Heart right ventricle (tissue), 16 donors: ENCODE results near the gene PARP14. TPM values are rescaled to one million over a fixed set of nuclear protein-coding genes. Genes with fewer than 3 reads are reported as not detected.
A peak's percentile ranks its signal among the peaks of the same experiment; 100 is the strongest.
"Not testable (repeated sequence)": the region's sequence is repeated elsewhere in the genome, so short reads cannot be mapped to it uniquely, and the experiment has no call there.

Experiments
- ATAC-seq, 8 donors: fragments of 200-7000 bp; cut with Tn5 transposase; one replicate each; pipeline ENCODE4 v1.9.1; 2020; ENCODE audit warnings: mild to moderate bottlenecking in 8 of 8, moderate library complexity in 8 of 8, moderate number of reproducible peaks in 1 of 8
- DNase-seq, 2 donors: peaks; one replicate each; pipeline ENCODE4 v3.0.0-alpha.2; 2020
- H3K27ac ChIP-seq, 10 donors: fragments of 200-600 bp; sonication (generic) in 2 of 10; one replicate each; pipeline versions ENCODE4 v1.5.0 to v1.8.0; 2020 to 2022; ENCODE audit warnings: mild to moderate bottlenecking in 3 of 10
- H3K27me3 ChIP-seq, 7 donors: fragments of 200-600 bp; one replicate each; pipeline ENCODE4 v1.8.0; 2021 to 2022; ENCODE audit warnings: mild to moderate bottlenecking in 2 of 7
- H3K36me3 ChIP-seq, 9 donors: fragments of 200-600 bp; sonication (generic) in 1 of 9; one replicate each; pipeline versions ENCODE4 v1.5.0 to v1.8.0; 2020 to 2022; ENCODE audit warnings: mild to moderate bottlenecking in 2 of 9
- H3K4me1 ChIP-seq, 9 donors: fragments of 200-600 bp; sonication (generic) in 1 of 9; one replicate each; pipeline versions ENCODE4 v1.5.0 to v1.8.0; 2020 to 2022; ENCODE audit warnings: mild to moderate bottlenecking in 4 of 9
- H3K4me3 ChIP-seq, 10 donors: fragments of 200-600 bp; sonication (generic) in 2 of 10; one replicate each; pipeline versions ENCODE4 v1.5.0 to v1.8.0; 2020 to 2022; ENCODE audit warnings: mild to moderate bottlenecking in 7 of 10, moderate library complexity in 2 of 10
- H3K9me3 ChIP-seq, 11 donors: fragments of 200-600 bp in 10 of 11; sonication (generic) in 2 of 11; one replicate each; pipeline versions ENCODE4 v1.5.0 to v1.8.0; 2013 to 2022; ENCODE audit warnings: mild to moderate bottlenecking in 2 of 11, control low read depth in 1 of 11, moderate library complexity in 1 of 11
- WGBS, 2 donors: extraction: QIAGEN DNeasy Blood & Tissue Kit; methylation state at CpG; one replicate each; pipeline ENCODE4 v1.1.7; 2013; ENCODE audit warnings: inconsistent platforms in 1 of 2; 5-methylcytosine and 5-hydroxymethylcytosine counted together
- intact Hi-C, 10 donors: fragments of 100-400 bp; cut with DNase I; formaldehyde crosslinking; loops; one replicate each; pipeline versions ENCODE4 v1.11.1 to v1.14.2; 2022
- polyA plus RNA-seq, 2 donors: library from polyadenylated mRNA; stranded (reverse); fragments of 200-250 nt; gene quantifications; one replicate each; pipeline ENCODE4 v1.2.3, GENCODE V29; 2013
- total RNA-seq, 10 donors: library from RNA; stranded (reverse); fragmentation: NEBNext Ultra II Directional in 3 of 10; extraction: Animal tissue kit (Norgen Biotek cat#: 25700) in 3 of 10; gene quantifications; one replicate each; pipeline versions ENCODE4 v1.2.1 to v1.2.4, GENCODE V29; 2021 to 2023
- TF ChIP-seq, protein P1 (sequence below), 9 donors: fragments of 200-600 bp; sonication (generic) in 2 of 9; IDR thresholded peaks; one replicate each; pipeline versions ENCODE4 v1.5.0 to v1.8.0; 2021 to 2022; ENCODE audit warnings: antibody characterized with exemption in 9 of 9, mild to moderate bottlenecking in 5 of 9, moderate library complexity in 1 of 9
- donor health status: Arrhythmogenic right ventricular cardiomyopathy.
- donor health status: ischemic (EF 13 %, LVEDD 7.1; RV severe dilation, severe dysfunction).
- donor health status: healthy with polysubstance abuse.
- donor health status: DM: no; HTN: yes; CAD: no.
- donor health status: DM: no; HTN: no; CAD: no.
- donor health status: ischemic (EF 25% LVEDD 6.9; RV normal size, moderate dysfunction).
- donor health status: ischemic (EF 25% LVEDD 5.7; RV mildly dilated, moderate dysfunction).
- donor health status: healthy.
- donor health status: DM: yes; HTN: yes; CAD: no.
- donor health status: Ischemic cardiomyopathy.
- donor health status: ischemic (EF 35%, LVEDD 5.7; RV mildly dilated, moderate dysfunction).
- donor health status: nonischemic (EF 11% LVEDD 7.7; RV severe dilation, severe dysfunction).
- donor health status: DM: yes; HTN: yes; CAD: no.
- donor health status: PGD.
- donor health status: ischemic (EF 29% LVEDD 5.4; RV normal size, mild dysfunction).
- donor health status: nonischemic (EF 23%, LVEDD 6.1; RV moderate dilation, normal function).

The PARP14 gene
- total and polyA plus RNA-seq, 12 donors: 4.1 to 81.9 (median 13.2) TPM

DNA sequence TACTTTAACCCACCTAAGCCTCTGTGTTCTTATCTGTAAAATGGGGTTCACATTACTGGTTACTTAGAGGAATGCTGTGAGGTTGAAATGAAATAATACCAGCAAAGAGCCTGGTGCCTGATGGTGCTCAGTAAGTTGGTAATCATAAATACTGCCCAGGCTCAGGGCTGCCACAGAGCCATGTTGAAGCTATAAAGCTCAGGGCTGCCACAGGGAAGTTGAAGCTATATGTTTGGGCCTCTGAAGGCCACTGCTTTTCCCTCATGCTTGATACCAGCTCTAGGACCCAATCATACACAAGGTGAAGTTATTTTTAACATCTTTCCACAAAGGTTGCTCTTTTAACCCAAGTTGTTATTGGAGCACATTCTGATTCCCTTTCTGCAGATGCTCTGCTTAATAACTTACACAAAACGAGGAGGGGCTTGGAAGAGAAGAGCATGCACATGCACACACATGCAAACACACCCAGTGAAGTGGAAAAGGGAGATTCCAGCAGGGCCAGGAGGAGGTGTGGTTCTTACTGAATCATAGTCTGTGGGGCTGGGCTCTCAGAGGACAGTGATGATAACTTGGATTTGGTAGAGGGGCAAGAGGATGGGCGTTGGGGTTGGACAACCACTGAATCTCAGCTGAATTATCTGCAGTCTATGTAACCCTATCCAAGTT lies 17.4 kb downstream of the PARP14 start:
- H3K4me3 ChIP-seq: no peak overlapping the region
- intact Hi-C loops: no loop called here

DNA sequence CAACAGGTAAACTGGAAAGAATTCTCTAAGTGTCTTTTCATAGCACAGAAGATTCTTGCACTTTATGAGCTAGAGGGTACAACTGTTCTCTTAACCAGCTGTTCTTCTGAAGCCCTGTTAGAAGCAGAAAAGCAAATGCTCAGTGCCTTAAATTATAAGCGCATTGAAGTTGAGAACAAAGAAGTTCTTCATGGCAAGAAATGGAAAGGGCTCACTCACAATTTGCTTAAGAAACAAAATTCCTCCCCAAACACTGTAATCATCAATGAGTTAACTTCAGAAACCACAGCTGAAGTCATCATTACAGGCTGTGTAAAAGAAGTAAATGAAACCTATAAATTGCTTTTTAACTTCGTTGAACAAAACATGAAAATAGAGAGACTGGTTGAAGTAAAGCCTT lies 19.6 kb downstream of the PARP14 start:
- H3K27me3 ChIP-seq: no peaks in the 10 kb centered on the region
- intact Hi-C loops: no loop called here
- no peaks in the 10 kb centered on the region for H3K4me1 ChIP-seq
- TF ChIP-seq, protein P1, sequence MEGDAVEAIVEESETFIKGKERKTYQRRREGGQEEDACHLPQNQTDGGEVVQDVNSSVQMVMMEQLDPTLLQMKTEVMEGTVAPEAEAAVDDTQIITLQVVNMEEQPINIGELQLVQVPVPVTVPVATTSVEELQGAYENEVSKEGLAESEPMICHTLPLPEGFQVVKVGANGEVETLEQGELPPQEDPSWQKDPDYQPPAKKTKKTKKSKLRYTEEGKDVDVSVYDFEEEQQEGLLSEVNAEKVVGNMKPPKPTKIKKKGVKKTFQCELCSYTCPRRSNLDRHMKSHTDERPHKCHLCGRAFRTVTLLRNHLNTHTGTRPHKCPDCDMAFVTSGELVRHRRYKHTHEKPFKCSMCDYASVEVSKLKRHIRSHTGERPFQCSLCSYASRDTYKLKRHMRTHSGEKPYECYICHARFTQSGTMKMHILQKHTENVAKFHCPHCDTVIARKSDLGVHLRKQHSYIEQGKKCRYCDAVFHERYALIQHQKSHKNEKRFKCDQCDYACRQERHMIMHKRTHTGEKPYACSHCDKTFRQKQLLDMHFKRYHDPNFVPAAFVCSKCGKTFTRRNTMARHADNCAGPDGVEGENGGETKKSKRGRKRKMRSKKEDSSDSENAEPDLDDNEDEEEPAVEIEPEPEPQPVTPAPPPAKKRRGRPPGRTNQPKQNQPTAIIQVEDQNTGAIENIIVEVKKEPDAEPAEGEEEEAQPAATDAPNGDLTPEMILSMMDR (IDR thresholded peaks at IDR 0.05): no peak
- no peaks in the 10 kb centered on the region for H3K9me3 ChIP-seq
- H3K36me3 ChIP-seq: peaks cover 0 to 95% (median 0%) of the 10 kb centered on the region in 9 donors
- H3K27ac ChIP-seq: no peak overlapping the region
- no peak for DNase-seq
- no peak for ATAC-seq
- H3K4me3 ChIP-seq: no peak overlapping the region
- 93 to 95% methylated on average over 2 of the region's 2 CpGs for WGBS, 2 donors

More for the DNA sequence above, 17.4 kb downstream of the PARP14 start:
- ATAC-seq (no peak), DNase-seq (no peak)
- TF ChIP-seq, protein P1 (IDR thresholded peaks at IDR 0.05): no peak
- Histone ChIP-seq H3K36me3 (peaks cover 0 to 95% (median 0%) of the 10 kb centered on the region in 9 donors), H3K9me3 (no peaks in the 10 kb centered on the region), H3K27me3 (no peaks in the 10 kb centered on the region), H3K4me1 (no peaks in the 10 kb centered on the region), H3K27ac (no peak overlapping the region)
- WGBS, 2 donors: 68 to 83% methylated on average over 2 of the region's 2 CpGs

DNA sequence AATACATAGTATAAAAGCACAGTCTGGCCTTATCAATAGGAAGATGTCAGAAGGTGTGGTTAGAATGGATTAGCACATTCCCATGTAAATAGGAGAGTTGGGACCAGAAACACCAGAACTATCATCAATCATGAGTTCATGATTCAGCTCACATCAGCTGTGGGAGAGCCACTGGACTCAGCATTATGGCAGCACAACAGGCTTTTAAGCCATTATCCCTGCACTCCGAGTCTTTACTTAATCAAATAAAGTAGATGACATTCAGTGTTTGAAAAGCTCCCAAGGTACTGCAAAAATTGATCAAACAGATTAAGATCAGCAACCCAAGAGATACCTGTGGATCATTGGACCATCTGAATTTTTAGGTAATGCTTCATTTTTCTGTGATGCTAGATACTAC lies 24.7 kb downstream of the PARP14 start:
- peaks cover 0 to 2% (median 0%) of the 10 kb centered on the region in 11 donors for H3K9me3 ChIP-seq
- no peaks in the 10 kb centered on the region for H3K4me1 ChIP-seq
- H3K4me3 ChIP-seq: no peak overlapping the region
- TF ChIP-seq, protein P1 (IDR thresholded peaks at IDR 0.05): no peak
- ATAC-seq (no peak), DNase-seq (no peak)
- no peaks in the 10 kb centered on the region for H3K27me3 ChIP-seq
- intact Hi-C loops: no loop called here
- no peak overlapping the region for H3K27ac ChIP-seq
- WGBS, 2 donors: 95 to 96% methylated on average over 1 of the region's 1 CpG
- H3K36me3 ChIP-seq: peaks cover 0 to 93% (median 0%) of the 10 kb centered on the region in 9 donors

DNA sequence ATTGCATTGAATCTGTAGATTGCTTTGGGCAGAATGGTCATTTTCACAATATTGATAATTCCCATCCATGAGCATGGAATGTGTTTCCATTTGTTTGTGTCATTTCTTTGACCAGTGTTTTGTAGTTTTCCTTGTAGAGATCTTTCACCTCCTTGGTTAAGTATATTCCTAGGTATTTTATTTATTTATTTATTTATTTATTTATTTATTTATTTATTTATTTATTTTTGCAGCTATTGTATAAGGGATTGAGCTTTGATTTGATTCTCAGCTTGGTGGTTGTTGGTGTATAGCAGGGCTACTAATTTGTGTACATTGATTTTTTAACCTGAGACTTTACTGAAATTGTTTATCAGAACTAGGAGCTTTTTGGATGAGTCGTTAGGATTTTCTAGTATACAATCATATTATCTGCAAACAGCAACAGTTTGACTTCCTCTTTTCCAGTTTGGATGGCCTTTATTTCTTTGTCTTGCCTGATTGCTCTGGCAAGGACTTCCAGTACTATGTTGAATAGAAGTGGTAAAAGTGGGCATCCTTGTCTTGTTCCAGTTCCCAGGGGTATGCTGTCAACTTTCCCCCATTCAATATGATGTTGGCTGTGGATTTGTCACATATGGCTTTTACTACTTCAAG lies 30.1 kb downstream of the PARP14 start:
- Histone ChIP-seq H3K4me1 (peaks cover 0 to 18% (median 0%) of the 10 kb centered on the region in 9 donors), H3K36me3 (peaks cover 0 to 83% (median 0%) of the 10 kb centered on the region in 9 donors)
- intact Hi-C loops, H3K27ac ChIP-seq, ATAC-seq, DNase-seq, H3K27me3 ChIP-seq, H3K9me3 ChIP-seq, H3K4me3 ChIP-seq: not testable (repeated sequence)
- 93% methylated on average over 1 of the region's 1 CpG for WGBS, 2 donors

DNA sequence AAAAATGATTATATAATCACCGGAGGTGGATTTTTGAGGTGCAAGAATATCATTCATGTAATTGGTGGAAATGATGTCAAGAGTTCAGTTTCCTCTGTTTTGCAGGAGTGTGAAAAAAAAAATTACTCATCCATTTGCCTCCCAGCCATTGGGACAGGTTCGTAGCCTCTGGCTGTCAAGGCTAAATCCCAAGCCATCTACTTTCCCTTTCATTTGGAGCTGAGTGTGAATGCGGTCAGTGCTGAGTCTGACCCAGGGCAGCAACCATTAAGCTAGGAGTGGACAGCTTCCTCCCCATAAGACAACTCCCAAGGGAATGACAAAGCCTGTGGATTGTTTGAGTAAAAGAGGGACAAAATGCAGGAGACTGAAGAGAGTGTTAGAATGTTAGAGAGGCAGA lies 33.6 kb downstream of the PARP14 start:
- DNase-seq (no peak), ATAC-seq (peak in 5 of 8 donors; percentile 37 to 80 (median 53))
- no peaks in the 10 kb centered on the region for H3K27me3 ChIP-seq
- WGBS, 2 donors: 73 to 75% methylated on average over 3 of the region's 3 CpGs
- H3K4me3 ChIP-seq: no peak overlapping the region
- intact Hi-C loops: no loop called here
- H3K4me1 ChIP-seq: peaks cover 0 to 18% (median 0%) of the 10 kb centered on the region in 9 donors
- H3K36me3 ChIP-seq: peaks cover 0 to 84% (median 0%) of the 10 kb centered on the region in 9 donors
- peaks cover 0 to 3% (median 0%) of the 10 kb centered on the region in 11 donors for H3K9me3 ChIP-seq
- TF ChIP-seq, protein P1 (IDR thresholded peaks at IDR 0.05): no peak
- no peak overlapping the region for H3K27ac ChIP-seq
